K562 (cell line): ENCODE measurements around the gene HSPA1L. TPM values are rescaled to one million over a fixed set of nuclear protein-coding genes. Genes with fewer than 3 reads are reported as not detected.

Experiments
- AFF4 ChIP-seq: sonication (generic); formaldehyde crosslinking; IDR thresholded peaks from 2 replicates; pipeline ENCODE4 v1.8.0; 2023; ENCODE audit warnings: mild to moderate bottlenecking, missing genetic modification reagents
- ARID4B ChIP-seq: sonication (generic); formaldehyde crosslinking; IDR thresholded peaks from 2 replicates; pipeline ENCODE4 v1.8.0; 2022; ENCODE audit warnings: mild to moderate bottlenecking, missing genetic modification reagents
- BRD4 ChIP-seq: fragments of 200-600 bp; sonication (generic); IDR thresholded peaks from 2 replicates; pipeline ENCODE4 v1.6.1; 2017; ENCODE audit warnings: inconsistent platforms
- CEBPB ChIP-seq: fragments of 450-650 bp; IDR thresholded peaks from 2 replicates; pipeline ENCODE4 v1.6.1; 2016; ENCODE audit warnings: missing genetic modification characterization, missing compliant biosample characterization
- FOXJ2 ChIP-seq: fragments of 200-800 bp; sonication (Bioruptor generic); IDR thresholded peaks from 2 replicates; pipeline ENCODE4 v1.6.1; 2016; ENCODE audit warnings: missing genetic modification characterization, missing compliant biosample characterization
- KDM5B ChIP-seq: fragments of 200-600 bp; sonication (generic); IDR thresholded peaks from 2 replicates; pipeline ENCODE4 v1.6.1; 2012; ENCODE audit warnings: low read depth, mild to moderate bottlenecking, moderate library complexity, low read length, control low read depth, inconsistent platforms; ENCODE audit not compliant: insufficient replicate concordance
- MED1 ChIP-seq: sonication (generic); formaldehyde crosslinking; IDR thresholded peaks from 2 replicates; pipeline ENCODE4 v1.8.1; 2023; ENCODE audit warnings: missing genetic modification reagents, borderline replicate concordance
- MXD1 ChIP-seq: fragments of 250-450 bp; sonication (Bioruptor Pico); IDR thresholded peaks from 2 replicates; pipeline ENCODE4 v1.8.0; 2021; ENCODE audit warnings: borderline replicate concordance, mild to moderate bottlenecking, moderate library complexity; ENCODE audit not compliant: poor library complexity, severe bottlenecking
- PTTG1 ChIP-seq: fragments of 450-650 bp; IDR thresholded peaks from 2 replicates; pipeline ENCODE4 v1.6.1; 2016; ENCODE audit warnings: low read depth, mild to moderate bottlenecking, missing genetic modification characterization, missing compliant biosample characterization
- RBBP5 ChIP-seq: fragments of 200-600 bp; sonication (generic); IDR thresholded peaks from 2 replicates; pipeline ENCODE4 v1.6.1; 2012; ENCODE audit warnings: borderline replicate concordance, mild to moderate bottlenecking, low read length, control low read depth, inconsistent platforms; ENCODE audit not compliant: insufficient read depth, poor library complexity, severe bottlenecking
- RCOR1 ChIP-seq, 2 experiments: IDR thresholded peaks; 2 replicates each; pipeline ENCODE4 v1.6.1; 2012; ENCODE audit warnings: low read depth in 2 of 2, low read length in 2 of 2, borderline replicate concordance in 1 of 2, improper control_type of control experiment in 1 of 2
- SIX5 ChIP-seq, 2 experiments: IDR thresholded peaks; 2 replicates each; pipeline ENCODE4 v1.6.1; 2011; ENCODE audit warnings: low read length in 2 of 2, borderline replicate concordance in 1 of 2, low read depth in 1 of 2, mild to moderate bottlenecking in 1 of 2, moderate library complexity in 1 of 2; ENCODE audit not compliant: insufficient read depth in 1 of 2
- SMAD2 ChIP-seq: fragments of 150-350 bp; IDR thresholded peaks from 2 replicates; pipeline ENCODE4 v1.6.1; 2014; ENCODE audit warnings: low read depth, mild to moderate bottlenecking, low read length
- TCF3 ChIP-seq: sonication (generic); formaldehyde crosslinking; IDR thresholded peaks from 2 replicates; pipeline ENCODE4 v1.4.0; 2020; ENCODE audit warnings: mild to moderate bottlenecking, missing genetic modification reagents
- ZBTB1 ChIP-seq: sonication (generic); formaldehyde crosslinking; IDR thresholded peaks from 2 replicates; pipeline ENCODE4 v1.8.1; 2023; ENCODE audit warnings: missing genetic modification reagents, low read depth, mild to moderate bottlenecking, borderline replicate concordance
- ZNF121 ChIP-seq: sonication (generic); formaldehyde crosslinking; conservative IDR thresholded peaks from 2 replicates; pipeline ENCODE4 v1.8.0; 2022; ENCODE audit warnings: missing genetic modification reagents
- ZNF668 ChIP-seq: fragments of 250-450 bp; sonication (Bioruptor Pico); IDR thresholded peaks from 2 replicates; pipeline ENCODE4 v1.8.0; 2022; ENCODE audit warnings: mild to moderate bottlenecking, inconsistent platforms
- ZZZ3 ChIP-seq: fragments of 450-650 bp; IDR thresholded peaks from 2 replicates; pipeline ENCODE4 v1.6.1; 2016; ENCODE audit warnings: antibody characterized with exemption, mild to moderate bottlenecking, moderate library complexity
- polyA plus RNA-seq, 8 experiments: library from polyadenylated mRNA; depleted of rRNA in 4 of 8; stranded (reverse) in 5 of 8; unstranded in 3 of 8; fragments of >200 nt; fragmentation: Nextera tagmentation in 2 of 8; fragmentation: Illumina TruSeq in 1 of 8; extraction: Ambion mirVana in 2 of 8; extraction: Trizol in 1 of 8; gene quantifications; 2 replicates each; pipeline versions ENCODE4 v1.2.1 to v1.2.3, GENCODE V29; 2011 to 2014; ENCODE audit warnings: inconsistent platforms in 1 of 8, missing spikeins in 1 of 8
- total RNA-seq, 7 experiments: library from RNA; depleted of rRNA in 6 of 7; stranded (reverse); fragments of >200 nt in 6 of 7; fragmentation: Illumina TruSeq in 2 of 7; extraction: Trizol in 2 of 7; gene quantifications; 2 replicates each; pipeline versions ENCODE4 v1.2.1 to v1.2.3, GENCODE V29; 2011 to 2021; ENCODE audit warnings: low replicate concordance in 1 of 7

The HSPA1L gene
- total and polyA plus RNA-seq, 9 of the 15 experiments (the other 6 are each of a cell fraction or from before 2014, with no cell fraction given), result 0.14 to 2.1 (median 1.3) TPM

- no peak for TF ChIP-seq AFF4 (CRISPR knock-in tag)
- no peak for TF ChIP-seq ZNF121 (CRISPR knock-in tag)
- TF ChIP-seq ZBTB1, result no peak
- no peak for TF ChIP-seq BRD4
- no peak for TF ChIP-seq MXD1 (CRISPR knock-in tag)
- TF ChIP-seq TCF3 (CRISPR knock-in tag), result no peak
- no peak for TF ChIP-seq CEBPB (tag)
- TF ChIP-seq KDM5B, result no peak
- no peak for TF ChIP-seq PTTG1
- TF ChIP-seq RBBP5, result no peak
- TF ChIP-seq ARID4B (CRISPR knock-in tag), result no peak
- no peak for TF ChIP-seq ZZZ3
- no peak for TF ChIP-seq SMAD2
- TF ChIP-seq FOXJ2 (tag), result no peak
- no peak for TF ChIP-seq RCOR1 (IDR thresholded peaks at IDR 0.05; ENCODE audit: borderline replicate concordance in 1 of 2, low read depth in 2 of 2, low read length in 2 of 2)
- no peak for TF ChIP-seq SIX5 (IDR thresholded peaks at IDR 0.05; ENCODE audit: borderline replicate concordance in 1 of 2, insufficient read depth in 1 of 2, low read depth in 1 of 2, low read length in 2 of 2)
- TF ChIP-seq MED1 (CRISPR knock-in tag), result 0 out of 2 replicates have a peak, but pooled peaks have one; percentile 31
- no peak for TF ChIP-seq ZNF668
Measured at GRCh38 chr6:31765910-31766794, 48.9 kb downstream of the HSPA1L start (continued).
